ENCODE measurements around the gene ASF1A. TPM values are rescaled to one million over a fixed set of nuclear protein-coding genes. Genes with fewer than 3 reads are reported as not detected.

Gene ASF1A
- total RNA-seq, 1 experiment from 2014 or later: 17.2 TPM

- Mint-ChIP-seq H3K27me3 (ENCODE audit: unreplicated experiment) (no peaks in the 10 kb centered on the region), H3K4me1 (ENCODE audit: low read depth, unreplicated experiment) (peaks cover 30% of the 10 kb centered on the region), H3K36me3 (ENCODE audit: insufficient read depth, unreplicated experiment) (peaks cover 31% of the 10 kb centered on the region), H3K4me3 (ENCODE audit: low read depth, unreplicated experiment) (peak overlapping the region; percentile 86), H3K9me3 (ENCODE audit: low read depth, unreplicated experiment) (peaks cover 2% of the 10 kb centered on the region), H3K27ac (ENCODE audit: unreplicated experiment) (peak overlapping the region; percentile 62)
- no peak for TF ChIP-seq CTCF (IDR thresholded peaks at IDR 0.05; ENCODE audit: unreplicated experiment)
- CTCF ChIA-PET: no interaction called here
- no TSS peak for BruUV-seq (replicated peaks)
- DNase-seq: no peak
- intact Hi-C loops (cut with micrococcal nuclease; ENCODE audit: unreplicated experiment): no loop called here
Measured at GRCh38 chr6:118935978-118936703, 42.2 kb downstream of the ASF1A start.

DNA sequence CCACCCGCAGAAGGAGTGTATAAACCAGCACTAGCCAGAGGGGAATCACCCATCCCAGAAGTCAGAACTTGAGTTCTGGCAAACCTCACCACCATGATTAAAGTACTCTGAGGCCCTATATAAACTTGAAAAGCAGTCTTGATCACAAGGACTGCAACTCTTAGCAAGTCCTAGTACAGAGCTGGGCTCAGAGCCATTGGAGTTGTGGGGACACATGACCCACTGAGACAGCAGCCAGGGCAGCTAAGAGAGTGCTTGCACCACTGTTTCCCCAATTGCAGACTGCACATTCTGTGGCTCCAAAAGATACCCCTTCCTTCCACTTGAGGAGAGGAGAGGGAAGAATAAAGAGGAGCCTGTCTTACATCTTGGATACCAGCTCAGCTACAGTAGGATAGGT is 45.7 kb downstream of the ASF1A start:
- Mint-ChIP-seq H3K27ac (ENCODE audit: unreplicated experiment) (no peak overlapping the region), H3K4me3 (ENCODE audit: low read depth, unreplicated experiment) (no peak overlapping the region), H3K27me3 (ENCODE audit: unreplicated experiment) (no peaks in the 10 kb centered on the region), H3K4me1 (ENCODE audit: low read depth, unreplicated experiment) (peaks cover 9% of the 10 kb centered on the region), H3K36me3 (ENCODE audit: insufficient read depth, unreplicated experiment) (peaks cover 14% of the 10 kb centered on the region), H3K9me3 (ENCODE audit: low read depth, unreplicated experiment) (peaks cover 12% of the 10 kb centered on the region)
- intact Hi-C loops (cut with micrococcal nuclease; ENCODE audit: unreplicated experiment): no loop called here
- CTCF ChIA-PET: no interaction called here
- no TSS peak for BruUV-seq (replicated peaks)
- no peak for DNase-seq
- no peak for TF ChIP-seq CTCF (IDR thresholded peaks at IDR 0.05; ENCODE audit: unreplicated experiment)

DNA sequence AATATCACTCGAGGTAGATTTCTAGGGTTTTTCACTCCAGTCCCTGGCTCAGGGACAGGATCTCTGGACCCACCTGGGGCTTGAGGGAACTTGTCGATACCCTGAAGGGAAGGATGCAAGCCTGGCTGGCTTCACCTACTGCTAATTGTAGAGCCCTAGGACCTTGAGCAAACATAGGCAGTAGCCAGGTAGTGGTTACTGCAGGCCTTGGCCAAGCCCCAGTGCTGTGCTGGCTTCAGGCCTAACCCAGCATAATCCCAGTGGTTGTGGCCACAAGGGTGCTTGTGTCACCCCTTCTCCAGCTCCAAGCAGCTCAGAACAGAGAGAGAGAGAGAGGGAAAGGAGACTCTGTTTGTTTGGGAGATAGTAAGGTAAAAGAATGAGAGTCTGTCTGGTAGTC is 46.8 kb downstream of the ASF1A start:
- no peak overlapping the region for H3K27ac Mint-ChIP-seq (ENCODE audit: unreplicated experiment)
- H3K4me1 Mint-ChIP-seq (ENCODE audit: low read depth, unreplicated experiment): peaks cover 5% of the 10 kb centered on the region
- BruUV-seq (replicated peaks): no TSS peak
- no peak for TF ChIP-seq CTCF (IDR thresholded peaks at IDR 0.05; ENCODE audit: unreplicated experiment)
- peaks cover 11% of the 10 kb centered on the region for H3K9me3 Mint-ChIP-seq (ENCODE audit: low read depth, unreplicated experiment)
- CTCF ChIA-PET: no interaction called here
- H3K4me3 Mint-ChIP-seq (ENCODE audit: low read depth, unreplicated experiment): no peak overlapping the region
- H3K27me3 Mint-ChIP-seq (ENCODE audit: unreplicated experiment): no peaks in the 10 kb centered on the region
- H3K36me3 Mint-ChIP-seq (ENCODE audit: insufficient read depth, unreplicated experiment): peaks cover 3% of the 10 kb centered on the region
- no peak for DNase-seq
- intact Hi-C loops (cut with micrococcal nuclease; ENCODE audit: unreplicated experiment): no loop called here

DNA sequence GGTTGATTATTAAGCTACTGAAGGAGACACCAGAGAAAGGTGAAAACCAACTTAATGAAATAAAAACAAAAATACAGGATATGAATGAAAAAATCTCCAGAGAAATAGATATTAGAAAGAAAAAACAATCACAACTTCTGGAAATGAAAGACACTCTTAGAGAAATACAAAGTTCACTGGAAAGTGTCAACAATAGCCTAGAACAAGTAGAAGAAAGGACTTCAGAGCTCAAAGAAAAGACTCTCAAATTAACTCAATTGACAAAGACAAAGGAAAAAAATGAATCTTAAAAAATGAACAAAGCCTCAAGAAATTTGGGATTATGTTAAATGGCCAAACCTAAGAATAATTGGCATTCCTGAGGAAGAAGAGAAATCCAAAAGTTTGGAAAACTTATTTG is 51.3 kb downstream of the ASF1A start:
- no TSS peak for BruUV-seq (replicated peaks)
- Mint-ChIP-seq H3K36me3 (ENCODE audit: insufficient read depth, unreplicated experiment) (no peaks in the 10 kb centered on the region), H3K4me3 (ENCODE audit: low read depth, unreplicated experiment) (no peak overlapping the region), H3K9me3 (ENCODE audit: low read depth, unreplicated experiment) (peaks cover 16% of the 10 kb centered on the region), H3K4me1 (ENCODE audit: low read depth, unreplicated experiment) (no peaks in the 10 kb centered on the region), H3K27ac (ENCODE audit: unreplicated experiment) (no peak overlapping the region), H3K27me3 (ENCODE audit: unreplicated experiment) (no peaks in the 10 kb centered on the region)
- CTCF ChIA-PET: no interaction called here
- TF ChIP-seq CTCF (IDR thresholded peaks at IDR 0.05; ENCODE audit: unreplicated experiment): no peak
- intact Hi-C loops (cut with micrococcal nuclease; ENCODE audit: unreplicated experiment): no loop called here
- no peak for DNase-seq
